ENCODE results near the gene NR1H4.
"Not testable (repeated sequence)": the region's sequence is repeated elsewhere in the genome, so short reads cannot be mapped to it uniquely, and the experiment has no call there.

The NR1H4 gene

DNA sequence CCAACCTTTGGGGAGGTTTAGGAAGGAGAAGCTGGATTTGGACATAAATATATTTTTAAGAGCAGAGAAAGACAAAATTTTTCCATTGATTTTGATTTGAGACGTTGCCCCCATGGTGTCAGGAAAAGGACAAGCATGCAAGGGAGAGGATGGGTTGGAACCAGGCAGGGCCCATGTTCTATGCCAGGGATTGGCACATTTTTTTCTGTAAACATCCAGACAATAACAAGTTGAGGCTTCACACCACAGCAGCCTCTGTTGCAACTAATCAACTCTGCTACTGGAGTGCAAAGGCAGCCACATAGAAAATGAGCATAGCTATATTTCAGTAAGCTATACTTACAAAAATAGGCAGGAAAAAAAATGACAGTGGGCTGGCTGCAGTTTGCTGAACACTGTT lies 44.7 kb downstream of the NR1H4 start:
- DNase-seq (ENCODE audit: low read depth) = no peak

DNA sequence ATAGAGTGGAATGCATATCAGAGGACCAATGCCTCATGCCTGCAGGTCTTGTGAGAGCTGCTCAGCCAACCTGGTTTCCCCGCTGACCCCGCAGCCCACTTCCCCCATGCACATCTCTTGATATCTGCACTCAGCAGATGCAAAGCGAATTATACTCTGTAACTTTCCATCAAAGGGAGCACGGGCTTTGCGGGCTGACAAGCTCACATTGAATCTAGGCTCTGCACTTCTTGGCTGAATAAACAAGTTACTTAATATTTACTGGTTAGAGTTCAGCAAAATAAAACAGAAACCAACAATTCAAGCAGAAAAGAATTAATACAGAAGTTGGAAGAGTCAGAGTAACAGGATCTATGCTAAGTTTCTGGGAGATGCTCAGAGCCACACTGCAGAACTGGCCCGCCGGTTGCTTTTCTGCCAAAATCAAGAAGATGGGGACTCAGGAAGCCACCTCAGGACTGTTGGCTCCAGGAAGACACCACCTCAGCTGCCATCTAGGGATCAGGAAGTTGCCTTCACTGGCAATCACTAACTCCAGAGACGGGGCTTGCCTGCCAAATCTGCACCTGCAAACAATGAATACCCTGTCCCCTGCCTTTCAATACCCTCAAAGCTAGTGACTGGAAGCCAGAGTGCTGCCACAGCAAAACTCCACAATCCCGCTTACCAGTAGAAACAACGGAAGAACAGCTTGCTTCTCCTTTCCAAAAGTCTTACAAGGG lies 46.5 kb downstream of the NR1H4 start:
- DNase-seq (ENCODE audit: low read depth) = no peak

- no peak for DNase-seq (ENCODE audit: low read depth)
These were observed 48.3 kb downstream of the NR1H4 start for GRCh38 chr12:100521958-100522357.

- no peak for DNase-seq (ENCODE audit: low read depth)
These were observed 54.4 kb downstream of the NR1H4 start for GRCh38 chr12:100528034-100528433.

DNA sequence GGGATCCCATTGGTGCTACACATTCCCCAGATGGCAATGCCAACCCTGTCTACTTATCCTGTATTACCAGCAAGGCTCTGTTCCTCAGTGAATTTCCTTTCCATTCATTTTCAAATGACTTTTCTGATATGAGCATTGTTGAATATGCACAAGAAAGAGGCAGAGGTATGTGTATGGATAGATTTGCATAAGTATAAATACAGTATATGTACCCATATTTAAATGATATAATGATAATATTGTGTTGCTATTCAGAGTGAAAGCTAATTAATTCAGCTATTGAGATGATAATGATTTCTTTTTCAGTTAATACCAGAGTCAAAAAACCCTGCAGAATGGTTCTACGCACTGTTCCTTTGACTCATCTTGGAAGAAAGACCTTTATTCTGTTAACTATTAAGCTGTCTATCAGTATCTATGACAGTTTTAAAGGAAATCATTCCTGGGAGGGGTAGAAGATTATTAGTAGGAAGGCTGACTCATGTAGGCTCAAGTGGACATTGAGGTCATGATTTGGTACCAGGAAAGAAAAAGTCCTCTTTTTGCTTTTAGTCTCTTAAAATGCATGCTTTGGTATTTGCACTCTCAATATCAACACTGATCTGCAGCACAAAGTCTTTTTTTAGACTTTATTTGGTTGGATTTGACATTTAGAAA lies 54.9 kb downstream of the NR1H4 start:
- no peak for DNase-seq (ENCODE audit: low read depth)

- DNase-seq (ENCODE audit: low read depth) = no peak
These were observed 56.2 kb downstream of the NR1H4 start for GRCh38 chr12:100529756-100530350.

GRCh38 chr12:100533376-100533775 lies 59.7 kb downstream of the NR1H4 start:
- no peak for DNase-seq (ENCODE audit: low read depth)

GRCh38 chr12:100534625-100535227 lies 61.1 kb downstream of the NR1H4 start:
- DNase-seq (ENCODE audit: low read depth) = no peak

GRCh38 chr12:100539202-100539601 lies 65.5 kb downstream of the NR1H4 start:
- DNase-seq (ENCODE audit: low read depth) = no peak

DNA sequence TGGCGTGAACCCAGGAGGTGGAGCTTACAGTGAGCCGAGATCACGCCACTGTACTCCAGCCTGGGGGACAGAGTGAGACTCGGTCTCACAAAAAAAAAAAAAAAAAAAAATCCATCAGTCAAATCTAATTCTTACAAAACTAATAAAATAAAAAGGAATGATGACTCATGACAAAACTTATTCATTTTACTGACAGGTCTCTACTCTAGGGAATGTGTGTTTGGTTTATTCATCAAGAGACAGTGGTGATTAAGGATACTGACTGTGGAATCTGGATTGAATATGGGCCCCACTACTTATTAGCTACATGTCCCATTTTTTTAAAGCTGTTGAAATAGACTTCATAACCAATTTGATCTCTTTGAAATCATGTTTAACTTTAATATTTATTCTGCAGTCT lies 70.5 kb downstream of the NR1H4 start:
- DNase-seq (ENCODE audit: low read depth) = no peak

DNA sequence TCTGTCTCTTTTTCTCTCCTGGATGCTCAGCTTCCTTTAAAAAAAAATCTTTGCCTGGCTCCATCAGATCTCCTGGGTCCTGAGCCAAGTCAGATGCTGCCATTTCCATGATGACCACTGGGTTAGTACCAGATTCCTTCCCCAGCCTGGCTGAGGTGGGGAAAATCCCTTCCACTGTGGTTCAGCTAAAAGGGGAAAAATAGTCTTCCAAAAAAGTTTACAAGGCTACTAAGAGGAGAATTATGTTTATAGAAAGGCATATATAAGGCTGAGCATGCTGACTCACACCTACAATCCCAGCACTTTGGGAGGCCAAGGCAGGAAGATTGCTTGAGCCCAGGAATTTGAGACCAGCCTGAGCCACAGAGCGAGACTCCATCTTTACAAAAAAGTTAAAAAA lies 71.4 kb downstream of the NR1H4 start:
- DNase-seq (ENCODE audit: low read depth) = no peak

GRCh38 chr12:100553936-100554335 lies 80.3 kb downstream of the NR1H4 start:
- DNase-seq (ENCODE audit: low read depth) = no peak

- peak; percentile 29 for DNase-seq (ENCODE audit: low read depth)
These were observed 81.0 kb downstream of the NR1H4 start for GRCh38 chr12:100554608-100555077.

- no peak for DNase-seq (ENCODE audit: low read depth)
These were observed 82.1 kb downstream of the NR1H4 start for GRCh38 chr12:100555722-100556121.

GRCh38 chr12:100557357-100557756 lies 83.7 kb downstream of the NR1H4 start:
- no peak for DNase-seq (ENCODE audit: low read depth)

DNA sequence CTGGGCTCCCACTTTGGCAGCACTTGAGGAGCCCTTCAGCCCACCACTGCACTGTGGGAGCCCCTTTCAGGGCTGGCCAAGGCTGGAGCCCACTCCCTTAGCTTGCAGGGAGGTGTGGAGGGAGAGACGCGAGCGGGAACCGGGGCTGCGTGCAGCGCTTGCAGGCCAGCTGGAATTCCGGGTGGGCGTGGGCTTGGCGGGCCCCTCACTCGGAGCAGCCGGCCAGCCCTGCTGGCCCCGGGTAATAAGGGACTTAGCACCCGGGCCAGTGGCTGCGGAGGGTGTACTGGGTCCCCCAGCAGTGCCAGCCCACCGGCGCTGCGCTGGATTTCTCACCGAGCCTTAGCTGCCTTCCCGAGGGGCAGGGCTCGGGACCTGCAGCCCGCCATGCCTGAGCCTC lies 85.6 kb downstream of the NR1H4 start:
- DNase-seq (ENCODE audit: low read depth) = not testable (repeated sequence)

- no peak for DNase-seq (ENCODE audit: low read depth)
These were observed 90.4 kb downstream of the NR1H4 start for GRCh38 chr12:100564090-100564489.

- no peak for DNase-seq (ENCODE audit: low read depth)
These were observed 91.3 kb downstream of the NR1H4 start for GRCh38 chr12:100564905-100565467.

- DNase-seq (ENCODE audit: low read depth) = no peak
These were observed 92.4 kb downstream of the NR1H4 start for GRCh38 chr12:100565987-100566545.

DNA sequence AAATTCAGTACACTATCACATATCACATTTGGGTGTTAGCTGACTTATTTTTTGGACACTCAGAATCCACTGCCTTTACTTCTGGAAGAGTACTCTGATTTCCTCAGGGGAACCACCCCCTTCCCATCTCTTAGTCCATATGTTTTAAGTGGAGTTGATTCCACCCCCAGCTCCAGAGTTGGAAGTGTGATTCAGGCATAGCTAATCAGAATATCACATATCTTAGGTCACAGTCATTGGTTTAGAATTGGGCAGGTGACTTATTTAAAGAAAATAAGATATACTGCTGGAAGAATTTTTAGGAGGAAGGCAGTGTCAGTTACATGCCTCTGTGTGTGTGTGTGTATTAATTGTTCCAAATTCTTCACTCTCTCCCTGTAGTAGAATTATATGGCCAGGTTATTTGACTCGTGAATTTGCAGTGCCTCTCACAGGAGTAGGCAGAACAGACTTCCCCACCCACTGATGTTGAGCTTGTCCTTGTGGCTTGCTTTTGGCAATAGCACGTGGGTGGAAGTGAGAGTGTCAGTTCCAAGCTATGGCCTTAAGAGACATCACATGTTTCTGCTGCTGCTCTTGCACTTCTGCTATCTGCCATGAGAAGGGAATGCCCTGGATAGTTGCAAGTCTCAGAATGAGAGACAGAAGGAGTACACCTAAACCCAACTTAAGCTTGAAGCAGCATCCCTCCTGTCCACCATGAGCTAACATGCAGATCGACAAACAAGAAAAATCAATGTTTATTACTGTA lies 93.4 kb downstream of the NR1H4 start:
- DNase-seq (ENCODE audit: low read depth) = no peak

GRCh38 chr12:100567945-100568344 lies 94.3 kb downstream of the NR1H4 start:
- DNase-seq (ENCODE audit: low read depth) = no peak

All from CMK (cell line).